Measurements from ENCODE around the gene LRRC7.

The LRRC7 gene

DNA sequence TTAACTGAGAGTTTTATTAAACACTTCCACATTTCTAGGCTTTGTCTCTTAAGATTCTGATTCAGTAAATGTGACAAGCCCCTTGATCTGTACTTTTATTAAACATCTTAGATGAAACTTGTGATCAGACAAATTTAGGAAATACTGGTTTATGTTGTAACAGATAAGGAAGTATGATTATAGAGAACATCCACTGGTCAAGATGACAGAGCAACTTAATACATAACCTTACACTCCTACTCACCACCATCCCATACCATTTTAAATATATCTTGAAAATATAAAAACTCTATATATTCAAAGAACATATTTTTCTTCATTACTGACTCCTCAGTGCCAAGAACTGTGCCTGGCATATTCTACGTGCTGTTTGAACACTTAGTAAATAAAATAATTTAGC is 420.2 kb downstream of the LRRC7 start:
- TF ChIP-seq POLR2A (IDR thresholded peaks at IDR 0.05; ENCODE audit: low read length) (no peak), GATA1 (IDR thresholded peaks at IDR 0.05; ENCODE audit: low read depth, low read length) (no peak)

DNA sequence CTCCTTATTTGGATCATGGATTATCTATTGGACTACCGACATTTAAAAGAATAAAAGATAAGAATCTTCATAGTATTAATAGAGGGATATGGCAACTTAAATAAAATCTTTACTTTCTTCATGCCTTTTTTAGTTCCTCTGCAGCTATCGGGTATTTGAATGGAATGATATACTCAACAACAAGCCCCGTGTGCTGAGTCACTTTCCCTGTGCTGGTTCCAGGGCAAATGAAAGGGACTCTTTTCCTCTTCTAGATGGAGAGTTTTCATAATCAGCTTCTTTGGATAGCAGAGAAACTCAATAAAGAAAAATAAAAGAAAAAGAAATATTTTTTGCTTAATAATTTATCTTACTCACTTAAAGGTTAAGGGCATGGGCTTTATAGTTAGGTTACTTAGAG is 423.9 kb downstream of the LRRC7 start:
- peak in 1 of 2 experiments; percentile 6 for DNase-seq
- TF ChIP-seq POLR2A (IDR thresholded peaks at IDR 0.05; ENCODE audit: low read length) (no peak), GATA1 (IDR thresholded peaks at IDR 0.05; ENCODE audit: low read depth, low read length) (peak; percentile 12)

More for the DNA sequence above, 420.2 kb downstream of the LRRC7 start:
- DNase-seq, result no peak

DNA sequence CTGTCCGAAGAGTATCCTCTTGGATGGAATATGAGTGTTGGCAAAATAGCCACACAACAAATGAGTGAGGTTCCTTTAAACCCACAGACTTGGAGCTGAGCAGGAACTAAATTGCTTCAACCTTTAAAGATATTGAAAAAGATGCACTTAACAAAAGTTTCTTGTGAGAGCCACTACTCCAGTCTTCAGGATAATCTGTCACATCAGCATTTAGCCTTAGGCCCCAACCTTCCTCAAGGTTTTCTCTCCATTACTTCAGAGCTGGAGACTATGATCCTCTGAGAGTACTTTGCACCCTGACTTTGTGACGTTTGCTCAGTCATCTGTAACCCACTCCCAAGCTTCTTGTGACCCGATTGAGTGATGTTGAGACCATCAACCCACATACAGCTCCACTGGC is 424.9 kb downstream of the LRRC7 start:
- TF ChIP-seq GATA1 (IDR thresholded peaks at IDR 0.05; ENCODE audit: low read depth, low read length) (no peak), POLR2A (IDR thresholded peaks at IDR 0.05; ENCODE audit: low read length) (no peak)
- no peak for DNase-seq

DNA sequence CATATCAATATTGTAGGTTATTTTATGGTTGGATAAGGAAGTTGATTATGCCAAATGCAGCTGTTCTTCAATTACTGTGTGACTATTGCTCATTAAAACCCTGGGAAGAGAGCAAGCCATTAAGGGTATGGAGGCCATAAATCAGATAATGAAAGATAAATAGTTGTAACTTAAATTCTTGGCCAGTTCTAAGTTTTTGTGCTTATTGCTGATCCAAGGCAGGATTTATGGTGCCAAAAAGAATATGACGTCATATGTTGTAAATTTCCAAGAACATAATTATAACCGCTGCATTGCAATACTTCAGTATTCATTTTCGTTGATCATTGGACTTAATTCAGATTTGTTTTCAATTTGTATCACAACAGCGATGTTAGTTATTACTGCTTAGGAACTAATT is 426.1 kb downstream of the LRRC7 start:
- TF ChIP-seq GATA1 (IDR thresholded peaks at IDR 0.05; ENCODE audit: low read depth, low read length), result no peak
- TF ChIP-seq POLR2A (IDR thresholded peaks at IDR 0.05; ENCODE audit: low read length), result no peak
- no peak for DNase-seq

DNA sequence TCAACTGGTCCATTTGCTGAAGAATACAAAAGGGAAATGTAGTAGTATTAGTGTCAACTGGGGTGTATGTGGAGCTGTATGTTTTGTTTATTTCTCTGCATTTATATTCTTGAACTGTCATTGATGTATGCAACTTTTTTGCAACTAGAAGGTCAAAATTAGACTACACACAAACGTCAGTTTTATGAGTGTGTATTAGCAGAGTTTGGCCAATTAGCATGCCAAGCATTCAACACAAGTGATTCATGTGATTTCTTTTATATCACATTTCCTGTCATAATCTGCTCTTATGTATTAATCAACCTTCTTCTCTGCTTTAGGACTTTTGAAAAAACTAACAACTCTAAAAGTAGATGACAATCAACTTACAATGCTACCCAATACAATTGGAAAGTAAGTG is 426.5 kb downstream of the LRRC7 start:
- TF ChIP-seq POLR2A (IDR thresholded peaks at IDR 0.05; ENCODE audit: low read length) (no peak), GATA1 (IDR thresholded peaks at IDR 0.05; ENCODE audit: low read depth, low read length) (no peak)
- DNase-seq, result no peak

DNA sequence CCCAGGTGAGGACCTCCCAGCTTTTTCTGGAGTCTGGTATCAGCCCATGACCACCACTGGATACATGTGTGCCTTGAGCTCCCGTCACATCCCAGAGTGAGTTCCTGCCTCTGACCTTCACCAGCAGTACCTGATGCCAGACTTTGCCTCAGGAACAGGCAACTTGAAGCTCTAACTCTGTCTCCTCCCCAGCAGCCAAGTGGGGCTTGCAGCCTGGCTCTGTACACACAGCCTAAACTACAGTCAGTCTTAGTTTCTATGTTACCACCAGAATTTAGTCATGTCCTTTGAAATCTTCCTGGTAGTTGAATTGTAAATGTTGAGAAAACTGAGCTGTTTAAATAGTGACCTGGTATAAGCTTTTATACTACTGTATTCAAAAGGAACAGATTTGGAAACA is 431.1 kb downstream of the LRRC7 start:
- no peak for DNase-seq
- TF ChIP-seq GATA1 (IDR thresholded peaks at IDR 0.05; ENCODE audit: low read depth, low read length) (no peak), POLR2A (IDR thresholded peaks at IDR 0.05; ENCODE audit: low read length) (no peak)

DNA sequence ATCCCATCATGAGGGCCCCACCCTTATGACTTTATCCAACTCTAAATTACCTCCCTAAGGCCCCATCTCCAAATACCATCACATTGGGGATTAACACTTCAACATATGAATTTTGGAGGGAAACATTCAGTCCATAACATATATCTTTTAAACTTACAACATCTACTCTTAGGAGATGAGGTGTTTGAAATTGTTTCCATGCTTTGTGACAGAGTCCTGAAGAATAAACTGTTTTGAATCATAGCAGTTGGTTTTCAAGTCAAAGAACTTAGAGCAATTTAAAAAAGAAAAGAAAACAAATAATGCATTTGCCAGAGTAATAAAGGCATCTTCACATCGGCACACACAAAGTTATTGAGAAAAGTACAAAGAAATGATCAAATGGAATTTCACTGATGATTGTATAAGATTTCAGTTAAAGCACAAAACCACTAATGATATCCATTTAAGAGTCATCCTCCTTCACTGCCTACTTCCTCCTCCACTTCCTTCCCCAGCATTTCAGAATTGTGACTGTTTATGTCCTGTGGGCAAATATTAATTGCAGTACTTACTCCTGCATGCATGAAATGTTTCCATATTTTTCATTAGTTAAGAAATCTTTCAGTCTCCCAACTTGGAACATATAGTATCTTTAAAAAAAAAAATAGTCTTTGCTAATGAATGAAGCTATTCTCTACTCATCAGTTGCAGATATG is 435.6 kb downstream of the LRRC7 start:
- TF ChIP-seq POLR2A (IDR thresholded peaks at IDR 0.05; ENCODE audit: low read length) (no peak), GATA1 (IDR thresholded peaks at IDR 0.05; ENCODE audit: low read depth, low read length) (no peak)
- no peak for DNase-seq

DNA sequence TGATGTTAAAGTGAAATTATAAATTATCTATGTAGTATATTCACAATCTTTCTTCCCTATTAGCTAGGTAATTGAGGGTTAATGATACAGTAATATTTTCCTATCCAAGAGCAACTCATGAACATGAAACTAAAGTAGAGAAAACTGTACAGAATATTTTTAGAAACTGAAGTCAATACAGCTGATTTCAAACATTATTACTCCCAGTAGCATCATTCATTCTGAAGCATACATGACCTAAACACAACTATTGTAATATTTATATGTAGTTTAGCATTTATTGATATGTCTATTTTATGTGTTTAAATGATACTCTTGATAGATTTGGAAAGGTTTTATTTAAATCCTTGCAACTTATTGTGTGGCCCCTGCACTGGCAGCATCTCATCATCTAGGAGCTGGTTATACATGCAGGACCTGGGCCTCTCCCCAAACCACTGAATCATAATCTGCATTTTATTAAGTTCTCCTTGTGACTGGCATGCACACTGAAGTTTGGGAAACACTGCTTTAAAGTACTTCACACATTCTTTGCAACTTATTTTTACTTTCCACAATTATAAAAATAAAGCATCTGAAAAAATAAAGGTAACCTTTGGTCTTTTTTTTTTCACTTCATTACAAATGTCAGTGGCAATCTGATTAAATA is 437.8 kb downstream of the LRRC7 start:
- DNase-seq, result no peak
- TF ChIP-seq GATA1 (IDR thresholded peaks at IDR 0.05; ENCODE audit: low read depth, low read length) (no peak), POLR2A (IDR thresholded peaks at IDR 0.05; ENCODE audit: low read length) (no peak)

DNA sequence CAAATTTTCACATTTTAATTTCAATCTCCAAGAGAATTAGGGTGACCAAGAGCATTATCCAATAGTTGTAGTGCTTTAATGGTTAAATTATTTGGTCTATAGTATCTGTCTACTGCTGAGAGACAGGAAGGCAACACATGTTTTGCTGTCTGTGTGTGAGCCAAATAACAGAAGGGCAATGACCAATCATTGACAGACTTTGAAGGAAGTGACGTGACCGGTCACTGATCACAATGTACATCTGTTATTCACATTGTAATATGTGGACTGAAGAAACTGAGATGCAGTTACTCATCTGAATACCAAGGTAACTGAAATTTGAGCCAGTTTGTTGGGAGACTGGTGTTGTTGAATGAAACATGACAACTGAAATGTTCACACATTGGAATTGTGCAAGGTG is 440.9 kb downstream of the LRRC7 start:
- no peak for DNase-seq
- TF ChIP-seq POLR2A (IDR thresholded peaks at IDR 0.05; ENCODE audit: low read length) (no peak), GATA1 (IDR thresholded peaks at IDR 0.05; ENCODE audit: low read depth, low read length) (no peak)

DNA sequence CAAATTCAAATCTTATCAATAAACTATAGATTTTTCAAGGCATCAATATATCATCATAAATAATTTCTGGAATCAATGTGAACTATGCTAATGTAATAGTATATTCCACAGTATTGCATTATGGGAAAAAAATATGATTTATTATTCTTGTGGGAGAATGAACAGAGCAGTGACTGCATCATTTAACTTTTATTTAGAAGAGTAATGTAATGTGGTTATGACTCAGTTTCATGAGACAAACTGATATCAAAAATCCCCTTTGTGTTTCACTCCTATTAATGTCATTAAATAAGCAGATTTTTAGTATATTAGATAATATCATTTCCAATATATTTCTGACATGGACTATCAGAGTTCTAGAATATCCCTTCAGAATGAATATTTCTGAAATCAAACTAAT is 450.0 kb downstream of the LRRC7 start:
- DNase-seq, result no peak
- TF ChIP-seq GATA1 (IDR thresholded peaks at IDR 0.05; ENCODE audit: low read depth, low read length), result no peak
- TF ChIP-seq POLR2A (IDR thresholded peaks at IDR 0.05; ENCODE audit: low read length), result no peak

DNA sequence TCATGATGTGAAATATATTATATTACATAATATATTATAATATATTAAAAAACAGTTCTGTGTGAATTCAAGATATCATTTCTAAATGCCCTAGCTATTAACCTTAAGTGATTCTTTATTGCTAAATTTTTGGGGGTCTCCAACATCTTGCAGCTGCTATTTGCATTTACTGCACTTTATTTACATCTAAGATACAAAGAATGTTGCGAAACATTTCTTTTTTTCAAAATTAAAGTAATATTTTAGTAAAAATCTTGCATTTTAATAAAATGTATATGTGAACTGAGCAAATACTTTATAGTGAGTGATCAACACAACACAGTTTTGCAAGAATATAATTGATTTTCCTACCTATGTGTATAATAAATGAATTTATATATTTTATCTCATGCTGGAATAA is 456.6 kb downstream of the LRRC7 start:
- TF ChIP-seq GATA1 (IDR thresholded peaks at IDR 0.05; ENCODE audit: low read depth, low read length), result no peak
- TF ChIP-seq POLR2A (IDR thresholded peaks at IDR 0.05; ENCODE audit: low read length), result no peak

DNA sequence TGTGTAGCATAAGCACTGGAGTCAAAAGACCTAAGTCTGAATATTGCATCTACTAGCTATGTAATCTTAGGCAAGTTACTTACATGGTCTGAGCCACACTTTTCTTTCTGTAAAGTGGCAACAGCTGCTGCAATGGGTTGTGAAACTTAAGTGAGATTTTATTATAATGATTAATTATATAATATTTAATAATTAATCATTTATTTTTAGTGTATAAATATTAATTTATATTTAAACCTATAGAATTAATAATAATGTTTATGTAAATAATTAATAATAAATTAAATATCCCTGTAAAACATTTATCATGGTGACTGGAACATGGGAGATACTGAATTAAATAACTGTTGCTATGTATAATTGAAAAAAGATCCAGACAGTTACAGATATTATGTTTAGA is 457.3 kb downstream of the LRRC7 start:
- no peak for DNase-seq

More for the DNA sequence above, 456.6 kb downstream of the LRRC7 start:
- DNase-seq, result no peak

DNA sequence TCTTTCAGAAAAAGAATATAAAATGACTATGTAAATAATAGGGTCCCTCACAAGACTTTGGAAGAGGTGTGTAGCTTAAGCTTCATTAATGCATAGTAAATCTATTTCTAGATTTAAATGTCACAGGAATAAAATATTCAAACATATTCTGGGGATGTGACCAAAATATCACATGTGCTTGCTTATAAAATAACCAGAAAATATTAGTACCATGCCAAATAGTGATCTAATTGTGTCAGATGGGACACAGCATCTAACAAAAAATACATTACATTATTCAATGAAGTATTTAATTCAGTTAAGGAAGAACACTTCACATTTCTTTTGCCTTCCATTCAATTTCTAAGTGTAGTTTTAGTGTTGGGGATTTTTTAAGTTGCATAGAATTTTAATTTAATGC is 458.1 kb downstream of the LRRC7 start:
- TF ChIP-seq POLR2A (IDR thresholded peaks at IDR 0.05; ENCODE audit: low read length) (no peak), GATA1 (IDR thresholded peaks at IDR 0.05; ENCODE audit: low read depth, low read length) (no peak)
- DNase-seq, result no peak

More for the DNA sequence above, 457.3 kb downstream of the LRRC7 start:
- no peak for TF ChIP-seq POLR2A (IDR thresholded peaks at IDR 0.05; ENCODE audit: low read length)
- TF ChIP-seq GATA1 (IDR thresholded peaks at IDR 0.05; ENCODE audit: low read depth, low read length), result no peak

DNA sequence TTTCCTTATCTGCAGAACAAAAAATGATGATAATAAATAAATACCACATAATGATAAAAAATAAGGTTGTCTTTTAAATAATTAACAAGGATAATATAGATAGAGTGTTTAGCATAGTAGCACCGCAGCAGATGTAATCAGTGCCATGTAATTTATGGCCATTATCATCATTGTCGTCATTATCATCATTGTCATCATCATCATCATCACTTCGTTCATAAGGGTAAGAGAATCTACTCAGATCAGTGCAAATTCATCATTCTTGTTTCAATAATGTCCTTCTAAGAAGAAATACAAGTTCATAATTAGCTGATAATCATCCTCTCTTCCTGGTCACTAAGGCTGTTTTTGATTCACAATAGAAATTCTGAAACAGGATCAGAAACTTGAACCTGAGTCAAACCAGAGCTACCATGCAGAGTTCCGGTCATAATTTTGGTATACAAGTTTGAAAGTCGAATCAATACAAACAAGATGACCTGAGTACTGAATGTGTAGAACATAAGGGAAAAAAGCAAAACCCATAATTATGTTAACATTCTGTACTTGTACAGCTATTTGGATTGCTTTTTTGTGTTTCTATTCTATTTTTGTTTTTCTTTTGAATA is 465.6 kb downstream of the LRRC7 start:
- TF ChIP-seq POLR2A (IDR thresholded peaks at IDR 0.05; ENCODE audit: low read length) (no peak), GATA1 (IDR thresholded peaks at IDR 0.05; ENCODE audit: low read depth, low read length) (no peak)
- DNase-seq, result no peak

DNA sequence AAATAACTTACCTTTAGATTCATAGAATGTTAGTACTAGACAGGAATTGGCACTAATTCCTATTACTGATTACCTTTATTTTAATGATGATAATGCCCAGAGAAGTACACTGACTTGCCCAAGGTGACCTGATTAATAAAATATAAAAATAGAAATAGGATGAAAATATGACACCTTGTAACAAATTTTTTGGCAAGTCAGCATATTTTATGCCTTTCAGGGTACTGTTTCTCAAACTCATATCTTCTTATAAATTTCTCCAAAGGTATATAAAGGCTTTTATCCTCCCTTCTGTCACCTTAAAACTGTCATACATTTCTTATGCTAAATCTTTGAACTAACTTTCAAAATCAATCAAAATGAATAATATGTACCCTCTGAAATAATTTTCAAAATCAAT is 466.2 kb downstream of the LRRC7 start:
- DNase-seq, result no peak

More for the DNA sequence above, 466.2 kb downstream of the LRRC7 start:
- no peak for TF ChIP-seq GATA1 (IDR thresholded peaks at IDR 0.05; ENCODE audit: low read depth, low read length)
- no peak for TF ChIP-seq POLR2A (IDR thresholded peaks at IDR 0.05; ENCODE audit: low read length)

All from erythroblast (primary cell).